ENCODE measurements around the gene IGFBP2. TPM values are rescaled to one million over a fixed set of nuclear protein-coding genes. Genes with fewer than 3 reads are reported as not detected.

Gene IGFBP2
- total RNA-seq, 1 experiment from 2014 or later: 54.8 TPM

GRCh38 chr2:216615298-216616082 is 17.7 kb upstream of the IGFBP2 start:
- no peak for DNase-seq (ENCODE audit: low read depth, low spot score)
- no TSS peak for BruUV-seq (replicated peaks)
- 0 out of 2 replicates have a peak, but pooled peaks have one; percentile 12 for ATAC-seq
- POLR2A ChIA-PET: no interaction called here
- Histone ChIP-seq H3K27me3 (ENCODE audit: control insufficient read depth, insufficient read depth, low read length) (no peaks in the 10 kb centered on the region), H3K9me3 (ENCODE audit: control insufficient read depth, insufficient read depth, low read depth, low read length) (no peaks in the 10 kb centered on the region), H3K4me3 (ENCODE audit: low read depth in 2 of 2, low read length in 2 of 2) (no peak overlapping the region), H3K4me1 (ENCODE audit: control insufficient read depth, insufficient read depth, low read length) (no peaks in the 10 kb centered on the region), H3K36me3 (ENCODE audit: control insufficient read depth, insufficient read depth, low read length) (no peaks in the 10 kb centered on the region), H3K27ac (ENCODE audit: low read length) (no peak overlapping the region)
- intact Hi-C loops (cut with micrococcal nuclease; ENCODE audit: unreplicated experiment) (no loop called here), in situ Hi-C loops (cut with HindIII; ENCODE audit: low pct_unique_long_range_greater_than_20kb, low sequenced_read_pairs) (no loop called here)
- CTCF ChIA-PET: no interaction called here
- TF ChIP-seq POLR2AphosphoS5 (IDR thresholded peaks at IDR 0.05; ENCODE audit: low read depth, low read length) (no peak), TCF7L2 (IDR thresholded peaks at IDR 0.05; ENCODE audit: low read depth, low read length) (no peak), CTCF (IDR thresholded peaks at IDR 0.05) (no peak), SIN3A (IDR thresholded peaks at IDR 0.05; ENCODE audit: borderline replicate concordance, insufficient read depth, low read depth, low read length) (no peak)
- TF ChIP-seq, protein P1, sequence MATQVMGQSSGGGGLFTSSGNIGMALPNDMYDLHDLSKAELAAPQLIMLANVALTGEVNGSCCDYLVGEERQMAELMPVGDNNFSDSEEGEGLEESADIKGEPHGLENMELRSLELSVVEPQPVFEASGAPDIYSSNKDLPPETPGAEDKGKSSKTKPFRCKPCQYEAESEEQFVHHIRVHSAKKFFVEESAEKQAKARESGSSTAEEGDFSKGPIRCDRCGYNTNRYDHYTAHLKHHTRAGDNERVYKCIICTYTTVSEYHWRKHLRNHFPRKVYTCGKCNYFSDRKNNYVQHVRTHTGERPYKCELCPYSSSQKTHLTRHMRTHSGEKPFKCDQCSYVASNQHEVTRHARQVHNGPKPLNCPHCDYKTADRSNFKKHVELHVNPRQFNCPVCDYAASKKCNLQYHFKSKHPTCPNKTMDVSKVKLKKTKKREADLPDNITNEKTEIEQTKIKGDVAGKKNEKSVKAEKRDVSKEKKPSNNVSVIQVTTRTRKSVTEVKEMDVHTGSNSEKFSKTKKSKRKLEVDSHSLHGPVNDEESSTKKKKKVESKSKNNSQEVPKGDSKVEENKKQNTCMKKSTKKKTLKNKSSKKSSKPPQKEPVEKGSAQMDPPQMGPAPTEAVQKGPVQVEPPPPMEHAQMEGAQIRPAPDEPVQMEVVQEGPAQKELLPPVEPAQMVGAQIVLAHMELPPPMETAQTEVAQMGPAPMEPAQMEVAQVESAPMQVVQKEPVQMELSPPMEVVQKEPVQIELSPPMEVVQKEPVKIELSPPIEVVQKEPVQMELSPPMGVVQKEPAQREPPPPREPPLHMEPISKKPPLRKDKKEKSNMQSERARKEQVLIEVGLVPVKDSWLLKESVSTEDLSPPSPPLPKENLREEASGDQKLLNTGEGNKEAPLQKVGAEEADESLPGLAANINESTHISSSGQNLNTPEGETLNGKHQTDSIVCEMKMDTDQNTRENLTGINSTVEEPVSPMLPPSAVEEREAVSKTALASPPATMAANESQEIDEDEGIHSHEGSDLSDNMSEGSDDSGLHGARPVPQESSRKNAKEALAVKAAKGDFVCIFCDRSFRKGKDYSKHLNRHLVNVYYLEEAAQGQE (IDR thresholded peaks at IDR 0.05; ENCODE audit: insufficient read depth in 1 of 2, low read depth in 2 of 2, low read length in 1 of 2): no peak

DNA sequence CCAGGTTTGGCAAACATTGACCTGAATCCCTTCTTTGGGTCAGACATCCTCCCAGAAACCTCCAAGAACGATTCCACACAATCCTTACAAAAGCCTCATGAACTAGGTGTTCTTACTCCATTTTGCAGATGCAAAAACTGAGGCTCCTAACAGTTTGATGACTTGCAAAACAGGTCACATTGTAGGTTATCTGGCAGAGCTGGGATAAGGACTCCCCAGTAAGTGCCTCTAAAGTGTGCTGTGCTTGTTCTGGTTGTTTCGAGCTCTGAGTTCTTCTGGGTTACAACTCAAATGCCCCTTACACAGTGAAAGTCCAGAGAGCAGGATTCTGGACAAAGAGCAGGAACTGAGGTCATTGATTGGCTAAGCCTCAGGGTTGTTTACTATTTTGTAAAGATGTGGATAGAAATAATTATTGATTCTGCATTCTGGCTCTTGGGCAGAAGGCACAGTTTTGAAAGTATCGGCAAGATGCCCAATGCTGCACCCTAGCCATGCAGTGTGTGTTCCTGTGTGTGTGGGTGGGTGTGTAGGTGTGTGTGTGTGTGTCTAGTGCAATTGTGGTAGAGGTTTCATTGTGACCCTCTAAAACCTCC is 17.0 kb upstream of the IGFBP2 start:
- H3K27ac ChIP-seq (ENCODE audit: low read length): no peak overlapping the region
- ChIA-PET CTCF (no interaction called here), POLR2A (no interaction called here)
- no peaks in the 10 kb centered on the region for H3K9me3 ChIP-seq (ENCODE audit: control insufficient read depth, insufficient read depth, low read depth, low read length)
- no peak for DNase-seq (ENCODE audit: low read depth, low spot score)
- H3K4me3 ChIP-seq (ENCODE audit: low read depth in 2 of 2, low read length in 2 of 2): no peak overlapping the region
- no peaks in the 10 kb centered on the region for H3K4me1 ChIP-seq (ENCODE audit: control insufficient read depth, insufficient read depth, low read length)
- no peaks in the 10 kb centered on the region for H3K36me3 ChIP-seq (ENCODE audit: control insufficient read depth, insufficient read depth, low read length)
- BruUV-seq (replicated peaks): no TSS peak
- intact Hi-C loops (cut with micrococcal nuclease; ENCODE audit: unreplicated experiment) (no loop called here), in situ Hi-C loops (cut with HindIII; ENCODE audit: low pct_unique_long_range_greater_than_20kb, low sequenced_read_pairs) (no loop called here)
- ATAC-seq: no peak
- TF ChIP-seq SIN3A (IDR thresholded peaks at IDR 0.05; ENCODE audit: borderline replicate concordance, insufficient read depth, low read depth, low read length) (no peak), CTCF (IDR thresholded peaks at IDR 0.05) (no peak)
- TF ChIP-seq, protein P1 (IDR thresholded peaks at IDR 0.05; ENCODE audit: insufficient read depth in 1 of 2, low read depth in 2 of 2, low read length in 1 of 2): no peak
- no peaks in the 10 kb centered on the region for H3K27me3 ChIP-seq (ENCODE audit: control insufficient read depth, insufficient read depth, low read length)
